ENCODE data around the gene MREG.

MREG gene

GRCh38 chr2:216044883-216045486 is 31.6 kb upstream of the MREG start:
- TF ChIP-seq EZH2 (optimal IDR thresholded peaks at IDR 0.05; ENCODE audit: low read depth, low read length), result no peak
- Histone ChIP-seq H3K4me2 (ENCODE audit: low read depth, low read length) (no peak overlapping the region), H3K27ac (ENCODE audit: low read length) (no peak overlapping the region), H2AFZ (ENCODE audit: low read length) (no peak overlapping the region), H3K9me2 (replicated peaks; ENCODE audit: insufficient read depth, low read length) (no peaks in the 10 kb centered on the region), H3F3A (ENCODE audit: insufficient read depth, low read length) (no peaks in the 10 kb centered on the region), H3K79me2 (ENCODE audit: low read length) (no peaks in the 10 kb centered on the region), H3K4me3 (ENCODE audit: low read length) (no peak overlapping the region), H4K20me1 (ENCODE audit: insufficient read depth, low read length) (no peaks in the 10 kb centered on the region), H3K4me1 (ENCODE audit: low read length) (no peaks in the 10 kb centered on the region), H3K9me3 (replicated peaks; ENCODE audit: insufficient read depth, low read length) (no peaks in the 10 kb centered on the region), H3K27me3 (replicated peaks; ENCODE audit: insufficient read depth, low read length) (no peaks in the 10 kb centered on the region), H3K36me3 (replicated peaks; ENCODE audit: insufficient read depth, low read length) (no peaks in the 10 kb centered on the region), H3K9ac (ENCODE audit: low read length) (no peak overlapping the region)
- DNase-seq, result no peak

GRCh38 chr2:216043949-216044348 is 30.6 kb upstream of the MREG start:
- Histone ChIP-seq H3K4me3 (ENCODE audit: low read length) (no peak overlapping the region), H3F3A (ENCODE audit: insufficient read depth, low read length) (no peaks in the 10 kb centered on the region), H3K36me3 (replicated peaks; ENCODE audit: insufficient read depth, low read length) (no peaks in the 10 kb centered on the region), H3K9me3 (replicated peaks; ENCODE audit: insufficient read depth, low read length) (no peaks in the 10 kb centered on the region), H3K9me2 (replicated peaks; ENCODE audit: insufficient read depth, low read length) (no peaks in the 10 kb centered on the region), H4K20me1 (ENCODE audit: insufficient read depth, low read length) (no peaks in the 10 kb centered on the region), H3K79me2 (ENCODE audit: low read length) (no peaks in the 10 kb centered on the region), H2AFZ (ENCODE audit: low read length) (no peak overlapping the region), H3K27me3 (replicated peaks; ENCODE audit: insufficient read depth, low read length) (no peaks in the 10 kb centered on the region), H3K4me2 (ENCODE audit: low read depth, low read length) (no peak overlapping the region), H3K9ac (ENCODE audit: low read length) (no peak overlapping the region), H3K4me1 (ENCODE audit: low read length) (no peaks in the 10 kb centered on the region), H3K27ac (ENCODE audit: low read length) (no peak overlapping the region)
- no peak for DNase-seq
- TF ChIP-seq EZH2phosphoT487 (IDR thresholded peaks at IDR 0.05; ENCODE audit: low read length), result no peak
- TF ChIP-seq CTCF (IDR thresholded peaks at IDR 0.05; ENCODE audit: low read length), result no peak
- TF ChIP-seq EZH2 (optimal IDR thresholded peaks at IDR 0.05; ENCODE audit: low read depth, low read length), result no peak

GRCh38 chr2:216041438-216041837 is 28.1 kb upstream of the MREG start:
- H3K9ac ChIP-seq (ENCODE audit: low read length), result no peak overlapping the region
- H3K4me2 ChIP-seq (ENCODE audit: low read depth, low read length), result no peak overlapping the region
- H3F3A ChIP-seq (ENCODE audit: insufficient read depth, low read length), result no peaks in the 10 kb centered on the region
- no peak overlapping the region for H2AFZ ChIP-seq (ENCODE audit: low read length)
- no peak overlapping the region for H3K4me3 ChIP-seq (ENCODE audit: low read length)
- no peaks in the 10 kb centered on the region for H3K4me1 ChIP-seq (ENCODE audit: low read length)
- no peaks in the 10 kb centered on the region for H3K36me3 ChIP-seq (replicated peaks; ENCODE audit: insufficient read depth, low read length)
- H3K9me2 ChIP-seq (replicated peaks; ENCODE audit: insufficient read depth, low read length), result no peaks in the 10 kb centered on the region
- no peaks in the 10 kb centered on the region for H3K9me3 ChIP-seq (replicated peaks; ENCODE audit: insufficient read depth, low read length)
- H3K27me3 ChIP-seq (replicated peaks; ENCODE audit: insufficient read depth, low read length), result no peaks in the 10 kb centered on the region
- DNase-seq, result no peak
- H3K27ac ChIP-seq (ENCODE audit: low read length), result no peak overlapping the region
- no peaks in the 10 kb centered on the region for H4K20me1 ChIP-seq (ENCODE audit: insufficient read depth, low read length)
- no peaks in the 10 kb centered on the region for H3K79me2 ChIP-seq (ENCODE audit: low read length)
- TF ChIP-seq EZH2 (optimal IDR thresholded peaks at IDR 0.05; ENCODE audit: low read depth, low read length), result no peak
- no peak for TF ChIP-seq EZH2phosphoT487 (IDR thresholded peaks at IDR 0.05; ENCODE audit: low read length)
- TF ChIP-seq CTCF (IDR thresholded peaks at IDR 0.05; ENCODE audit: low read length), result no peak

GRCh38 chr2:216039918-216040317 is 26.6 kb upstream of the MREG start:
- H3K4me1 ChIP-seq (ENCODE audit: low read length), result no peaks in the 10 kb centered on the region
- H3K79me2 ChIP-seq (ENCODE audit: low read length), result no peaks in the 10 kb centered on the region
- H3F3A ChIP-seq (ENCODE audit: insufficient read depth, low read length), result no peaks in the 10 kb centered on the region
- no peak overlapping the region for H3K9ac ChIP-seq (ENCODE audit: low read length)
- DNase-seq, result no peak
- H3K4me3 ChIP-seq (ENCODE audit: low read length), result no peak overlapping the region
- H4K20me1 ChIP-seq (ENCODE audit: insufficient read depth, low read length), result no peaks in the 10 kb centered on the region
- no peaks in the 10 kb centered on the region for H3K9me2 ChIP-seq (replicated peaks; ENCODE audit: insufficient read depth, low read length)
- H3K9me3 ChIP-seq (replicated peaks; ENCODE audit: insufficient read depth, low read length), result no peaks in the 10 kb centered on the region
- H3K27me3 ChIP-seq (replicated peaks; ENCODE audit: insufficient read depth, low read length), result no peaks in the 10 kb centered on the region
- no peak overlapping the region for H3K27ac ChIP-seq (ENCODE audit: low read length)
- H3K4me2 ChIP-seq (ENCODE audit: low read depth, low read length), result no peak overlapping the region
- TF ChIP-seq EZH2 (optimal IDR thresholded peaks at IDR 0.05; ENCODE audit: low read depth, low read length), result no peak
- no peak for TF ChIP-seq CTCF (IDR thresholded peaks at IDR 0.05; ENCODE audit: low read length)
- TF ChIP-seq EZH2phosphoT487 (IDR thresholded peaks at IDR 0.05; ENCODE audit: low read length), result no peak
- no peaks in the 10 kb centered on the region for H3K36me3 ChIP-seq (replicated peaks; ENCODE audit: insufficient read depth, low read length)
- H2AFZ ChIP-seq (ENCODE audit: low read length), result no peak overlapping the region

All from MM.1S (cell line).